ENCODE results near the gene GPR17. TPM values are rescaled to one million over a fixed set of nuclear protein-coding genes. Genes with fewer than 3 reads are reported as not detected.

Gene GPR17
- total and polyA plus RNA-seq, 11 donors, result 0.10 to 8.0 (median 0.26) TPM; not detected in 3

- Histone ChIP-seq H3K36me3 (no peaks in the 10 kb centered on the region), H3K27ac (no peak overlapping the region), H3K4me3 (no peak overlapping the region), H3K27me3 (no peaks in the 10 kb centered on the region), H3K4me1 (no peaks in the 10 kb centered on the region), H3K9me3 (peaks cover 0 to 23% (median 7%) of the 10 kb centered on the region in 12 donors)
- TF ChIP-seq CTCF (IDR thresholded peaks at IDR 0.05), result no peak
- TF ChIP-seq POLR2A (IDR thresholded peaks at IDR 0.05), result no peak
- ATAC-seq (no peak), DNase-seq (peak in 1 of 5 donors; percentile 5)
- intact Hi-C loops (cut with DNase I), result no loop called here
- 87 to 92% (median 90%) methylated on average over 24 to 25 of the region's 25 CpGs for WGBS, 4 donors
Measured at GRCh38 chr2:127608061-127609030, 37.6 kb upstream of the GPR17 start.

- ATAC-seq, result peak in 1 of 4 donors; percentile 18
Measured at GRCh38 chr2:127609031-127609751, 36.8 kb upstream of the GPR17 start.

GRCh38 chr2:127609818-127610217, 36.1 kb upstream of the GPR17 start:
- Histone ChIP-seq H3K36me3 (no peaks in the 10 kb centered on the region), H3K4me1 (no peaks in the 10 kb centered on the region), H3K27me3 (no peaks in the 10 kb centered on the region), H3K4me3 (no peak overlapping the region), H3K9me3 (peaks cover 0 to 27% (median 12%) of the 10 kb centered on the region in 12 donors), H3K27ac (no peak overlapping the region)
- ATAC-seq (no peak), DNase-seq (peak in 1 of 5 donors; percentile 12)
- 91 to 97% (median 96%) methylated on average over 8 of the region's 8 CpGs for WGBS, 4 donors
- TF ChIP-seq POLR2A (IDR thresholded peaks at IDR 0.05) (no peak), CTCF (IDR thresholded peaks at IDR 0.05) (no peak)
- intact Hi-C loops (cut with DNase I), result no loop called here

More at GRCh38 chr2:127609031-127609751, 36.8 kb upstream of the GPR17 start:
- no peaks in the 10 kb centered on the region for H3K36me3 ChIP-seq
- intact Hi-C loops (cut with DNase I), result no loop called here
- H3K27ac ChIP-seq, result no peak overlapping the region
- H3K9me3 ChIP-seq, result peaks cover 0 to 27% (median 12%) of the 10 kb centered on the region in 12 donors
- WGBS, 4 donors, result 91 to 99% (median 93%) methylated on average over 17 to 24 of the region's 24 CpGs
- H3K27me3 ChIP-seq, result no peaks in the 10 kb centered on the region
- H3K4me1 ChIP-seq, result no peaks in the 10 kb centered on the region
- H3K4me3 ChIP-seq, result no peak overlapping the region
- DNase-seq, result peak in 1 of 5 donors; percentile 14
- TF ChIP-seq POLR2A (IDR thresholded peaks at IDR 0.05) (no peak), CTCF (IDR thresholded peaks at IDR 0.05) (no peak)

- H3K4me1 ChIP-seq, result no peaks in the 10 kb centered on the region
- H3K9me3 ChIP-seq, result peaks cover 0 to 27% (median 12%) of the 10 kb centered on the region in 12 donors
- no peak overlapping the region for H3K27ac ChIP-seq
- H3K4me3 ChIP-seq, result no peak overlapping the region
- no peaks in the 10 kb centered on the region for H3K36me3 ChIP-seq
- TF ChIP-seq CTCF (IDR thresholded peaks at IDR 0.05) (no peak), POLR2A (IDR thresholded peaks at IDR 0.05) (no peak)
- ATAC-seq, result no peak
- no peaks in the 10 kb centered on the region for H3K27me3 ChIP-seq
- WGBS, 4 donors, result 92 to 100% (median 97%) methylated on average over 1 of the region's 1 CpG
- intact Hi-C loops (cut with DNase I), result no loop called here
- DNase-seq, result peak in 1 of 5 donors; percentile 4
Measured at GRCh38 chr2:127610561-127610960, 35.4 kb upstream of the GPR17 start.

Data from heart left ventricle (tissue), 16 donors.